Testis (tissue), 5 donors: Measurements from ENCODE around the gene ZNG1A. TPM values are rescaled to one million over a fixed set of nuclear protein-coding genes. Genes with fewer than 3 reads are reported as not detected.
A peak's percentile ranks its signal among the peaks of the same experiment; 100 is the strongest.
"Not testable (repeated sequence)": the region's sequence is repeated elsewhere in the genome, so short reads cannot be mapped to it uniquely, and the experiment has no call there.

Source experiments
- DNase-seq: peaks from one replicate; pipeline ENCODE4 v3.0.0-alpha.2; 2019
- H3K27ac ChIP-seq, 2 donors: fragments of 200-600 bp; sonication (generic); one replicate each; pipeline ENCODE4 v1.5.1; 2019
- H3K27me3 ChIP-seq: fragments of 200-600 bp; sonication (generic); one replicate; pipeline ENCODE4 v1.5.1; 2019
- H3K36me3 ChIP-seq: fragments of 200-600 bp; sonication (generic); one replicate; pipeline ENCODE4 v1.5.1; 2017; ENCODE audit warnings: low read depth; ENCODE audit errors: missing control alignments
- H3K4me1 ChIP-seq: fragments of 200-600 bp; sonication (generic); one replicate; pipeline ENCODE4 v1.5.1; 2019
- H3K4me3 ChIP-seq, 2 donors: fragments of 200-600 bp; sonication (generic); one replicate each; pipeline ENCODE4 v1.5.1; 2017 to 2019
- H3K9me3 ChIP-seq: fragments of 200-600 bp; sonication (generic); one replicate; pipeline ENCODE4 v1.5.1; 2017
- CTCF ChIP-seq, 3 experiments: fragments of 450-650 bp in 2 of 3; fragments of 200-600 bp in 1 of 3; sonication (generic) in 1 of 3; IDR thresholded peaks; one replicate each; pipeline ENCODE4 v1.5.1; 2016 to 2019; ENCODE audit warnings: antibody characterized with exemption in 3 of 3, mild to moderate bottlenecking in 2 of 3, moderate library complexity in 1 of 3
- POLR2A ChIP-seq: fragments of 450-650 bp; IDR thresholded peaks from one replicate; pipeline ENCODE4 v1.6.1; 2017; ENCODE audit warnings: antibody characterized with exemption, mild to moderate bottlenecking, moderate library complexity
- WGBS, 2 donors: methylation state at CpG; one replicate each; pipeline ENCODE4 v1.1.5; 2018; 5-methylcytosine and 5-hydroxymethylcytosine counted together
- intact Hi-C: fragments of 100-400 bp; cut with DNase I; formaldehyde crosslinking; loops from one replicate; pipeline ENCODE4 v1.15.1; 2023; ENCODE audit warnings: low total_unique reads
- long read RNA-seq, 2 donors: transcript quantifications; one replicate each; lab custom pipeline, GENCODE V29; 2026
- polyA plus RNA-seq: library from polyadenylated mRNA; stranded (reverse); fragments of 350-450 nt; fragmentation: Illumina TruSeq; extraction: RNeasy Lipid Tissue Mini Kit (QIAGEN cat#74804); gene quantifications from one replicate; pipeline ENCODE4 v1.2.3, GENCODE V29; 2014; ENCODE audit warnings: low read depth, low replicate concordance; ENCODE audit not compliant: insufficient read depth
- total RNA-seq, 2 donors: library from RNA; depleted of rRNA; stranded (reverse); fragments of >200 nt; gene quantifications; one replicate each; pipeline ENCODE4 v1.2.3, GENCODE V29; 2016

ZNG1A gene
- 10 to 100 TPM; 57.0 to 88.7 TPM for total RNA-seq
- 57.9 TPM for polyA plus RNA-seq
- long read RNA-seq, donor 1, transcript CBWD1-206 (3 exons, 1,731 nt) = minor isoform, 12 of 70 reads
- long read RNA-seq, donor 1, transcript CBWD1-205 (4 exons, 1,807 nt) = minor isoform, 6 of 70 reads
- long read RNA-seq, donor 1, transcript CBWD1-202 (15 exons, 1,706 nt) = major isoform, 16 of 70 reads
- long read RNA-seq, donor 1, partial matches to known transcripts = 30 of 70 reads
- long read RNA-seq, donor 1, other reads (novel, unspliced or antisense) = 0 of 70 reads
- long read RNA-seq, donor 2, transcript CBWD1-205 (4 exons, 1,807 nt) = minor isoform, 5 of 31 reads
- long read RNA-seq, donor 2, transcript CBWD1-206 (3 exons, 1,731 nt) = minor isoform, 7 of 31 reads
- long read RNA-seq, donor 2, transcript CBWD1-202 (15 exons, 1,706 nt) = major isoform, 15 of 31 reads
- long read RNA-seq, donor 2, partial matches to known transcripts = 0 of 31 reads
- long read RNA-seq, donor 2, other reads (novel, unspliced or antisense) = 0 of 31 reads

GRCh38 chr9:178970-179383, at the start of gene ZNG1A:
Gene ZNG1A (minus strand): TSS chr9:179056. CDS start chr9:178969, 87 bp downstream.
- WGBS, 2 donors = 0% methylated on average over 1 of the region's 32 CpGs; no CpG with 5 or more reads in 1 of the 2 donors
- H3K36me3 ChIP-seq, H3K9me3 ChIP-seq, H3K27me3 ChIP-seq, intact Hi-C loops, H3K4me1 ChIP-seq: not testable (repeated sequence)
- Histone ChIP-seq H3K4me3 (peak within 1 kb of the TSS; percentile 51), H3K27ac (peak within 1 kb of the TSS; percentile 31 to 57)
- DNase-seq = peak; percentile 82

GRCh38 chr9:227860-228259, 49.0 kb upstream of the ZNG1A start:
- Histone ChIP-seq H3K4me1 (no peaks in the 10 kb centered on the region), H3K27me3 (no peaks in the 10 kb centered on the region), H3K27ac (no peak overlapping the region), H3K9me3 (no peaks in the 10 kb centered on the region), H3K4me3 (no peak overlapping the region), H3K36me3 (no peaks in the 10 kb centered on the region)
- intact Hi-C loops = no loop called here
- 85 to 90% methylated on average over 3 of the region's 3 CpGs for WGBS, 2 donors
- TF ChIP-seq POLR2A (no peak), CTCF (IDR thresholded peaks at IDR 0.05) (no peak)
- no peak for DNase-seq

- no peaks in the 10 kb centered on the region for H3K36me3 ChIP-seq
- H3K9me3 ChIP-seq = no peaks in the 10 kb centered on the region
- no peak overlapping the region for H3K4me3 ChIP-seq
- TF ChIP-seq POLR2A (no peak), CTCF (IDR thresholded peaks at IDR 0.05) (no peak)
- DNase-seq = no peak
- H3K27ac ChIP-seq = no peak overlapping the region
- intact Hi-C loops = no loop called here
- H3K4me1 ChIP-seq = no peaks in the 10 kb centered on the region
- 82 to 92% methylated on average over 3 of the region's 3 CpGs for WGBS, 2 donors
- H3K27me3 ChIP-seq = no peaks in the 10 kb centered on the region
These were observed 46.0 kb upstream of the ZNG1A start for GRCh38 chr9:224582-225520.

GRCh38 chr9:224026-224425, 45.2 kb upstream of the ZNG1A start:
- TF ChIP-seq CTCF (IDR thresholded peaks at IDR 0.05) (no peak), POLR2A (no peak)
- Histone ChIP-seq H3K27me3 (no peaks in the 10 kb centered on the region), H3K9me3 (no peaks in the 10 kb centered on the region), H3K36me3 (no peaks in the 10 kb centered on the region), H3K4me3 (no peak overlapping the region), H3K4me1 (no peaks in the 10 kb centered on the region), H3K27ac (no peak overlapping the region)
- 47 to 62% methylated on average over 5 of the region's 5 CpGs for WGBS, 2 donors
- DNase-seq = no peak
- intact Hi-C loops = no loop called here

- no peak for DNase-seq
- Histone ChIP-seq H3K27me3 (no peaks in the 10 kb centered on the region), H3K36me3 (no peaks in the 10 kb centered on the region), H3K27ac (no peak overlapping the region), H3K9me3 (no peaks in the 10 kb centered on the region), H3K4me1 (no peaks in the 10 kb centered on the region), H3K4me3 (no peak overlapping the region)
- TF ChIP-seq POLR2A (no peak), CTCF (IDR thresholded peaks at IDR 0.05) (no peak)
- WGBS, 2 donors = 78 to 80% methylated on average over 3 of the region's 3 CpGs
- intact Hi-C loops = no loop called here
These were observed 44.3 kb upstream of the ZNG1A start for GRCh38 chr9:223152-223551.
